Measurements from ENCODE around the gene INPP4A.

INPP4A gene

DNA sequence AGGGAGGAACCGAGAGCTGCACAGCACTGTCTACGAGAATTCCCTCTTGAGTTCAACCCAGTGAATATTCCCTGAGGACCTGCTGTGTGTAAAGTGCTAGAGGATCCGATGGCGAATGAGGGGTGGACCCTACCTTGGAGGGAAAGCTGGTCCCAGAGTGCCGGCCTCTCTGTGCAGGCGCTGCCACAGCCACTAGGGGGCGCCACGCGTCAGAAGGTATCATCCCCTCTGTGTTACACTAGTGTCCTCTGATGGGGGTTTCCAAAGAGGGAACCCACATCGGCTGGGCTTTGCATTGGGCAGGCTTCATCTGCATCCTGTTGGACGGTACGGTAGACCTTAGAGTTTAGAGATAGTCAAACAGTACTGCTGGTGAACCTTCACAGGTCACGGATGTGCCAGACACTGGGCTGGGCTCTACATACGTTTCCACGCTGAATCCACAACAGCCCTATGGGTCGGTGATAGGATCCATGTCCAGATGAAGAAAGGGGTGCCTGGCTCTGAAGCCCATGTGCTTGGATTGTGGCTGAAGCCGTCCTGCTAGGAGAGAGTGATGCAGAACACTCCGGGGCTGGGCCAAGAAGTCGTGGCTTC is 124.6 kb downstream of the INPP4A start:
- in situ Hi-C loops (cut with MboI; ENCODE audit: low sequenced_read_pairs, unreplicated experiment): no loop called here
- TF ChIP-seq, protein P1, sequence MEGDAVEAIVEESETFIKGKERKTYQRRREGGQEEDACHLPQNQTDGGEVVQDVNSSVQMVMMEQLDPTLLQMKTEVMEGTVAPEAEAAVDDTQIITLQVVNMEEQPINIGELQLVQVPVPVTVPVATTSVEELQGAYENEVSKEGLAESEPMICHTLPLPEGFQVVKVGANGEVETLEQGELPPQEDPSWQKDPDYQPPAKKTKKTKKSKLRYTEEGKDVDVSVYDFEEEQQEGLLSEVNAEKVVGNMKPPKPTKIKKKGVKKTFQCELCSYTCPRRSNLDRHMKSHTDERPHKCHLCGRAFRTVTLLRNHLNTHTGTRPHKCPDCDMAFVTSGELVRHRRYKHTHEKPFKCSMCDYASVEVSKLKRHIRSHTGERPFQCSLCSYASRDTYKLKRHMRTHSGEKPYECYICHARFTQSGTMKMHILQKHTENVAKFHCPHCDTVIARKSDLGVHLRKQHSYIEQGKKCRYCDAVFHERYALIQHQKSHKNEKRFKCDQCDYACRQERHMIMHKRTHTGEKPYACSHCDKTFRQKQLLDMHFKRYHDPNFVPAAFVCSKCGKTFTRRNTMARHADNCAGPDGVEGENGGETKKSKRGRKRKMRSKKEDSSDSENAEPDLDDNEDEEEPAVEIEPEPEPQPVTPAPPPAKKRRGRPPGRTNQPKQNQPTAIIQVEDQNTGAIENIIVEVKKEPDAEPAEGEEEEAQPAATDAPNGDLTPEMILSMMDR (IDR thresholded peaks at IDR 0.05; ENCODE audit: borderline replicate concordance, control extremely low read depth, extremely low read depth, insufficient read depth, missing control alignments): peak; percentile 59
- DNase-seq (ENCODE audit: low spot score): peak; percentile 87

DNA sequence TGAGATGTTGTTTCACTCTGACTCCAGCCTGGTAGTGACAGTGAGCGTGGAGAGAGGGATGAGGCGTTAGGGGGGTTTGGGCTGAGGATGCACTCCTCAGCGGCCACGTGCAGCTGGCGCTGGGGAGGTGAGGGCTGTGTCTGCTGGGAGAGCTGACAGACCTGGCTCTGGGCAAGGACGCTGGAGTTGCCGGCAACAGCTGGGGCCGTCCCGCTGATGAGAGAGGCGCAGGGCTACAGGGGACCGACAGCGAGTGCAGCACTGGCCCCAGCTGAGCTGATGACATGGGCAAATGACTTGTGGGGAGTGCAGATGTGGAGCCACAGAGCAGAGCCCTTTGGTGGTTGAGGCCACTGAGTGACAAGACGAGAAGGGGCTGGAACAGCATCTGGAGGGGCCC is 125.3 kb downstream of the INPP4A start:
- in situ Hi-C loops (cut with MboI; ENCODE audit: low sequenced_read_pairs, unreplicated experiment): no loop called here
- TF ChIP-seq, protein P1 (IDR thresholded peaks at IDR 0.05; ENCODE audit: borderline replicate concordance, control extremely low read depth, extremely low read depth, insufficient read depth, missing control alignments): no peak
- DNase-seq (ENCODE audit: low spot score): no peak

DNA sequence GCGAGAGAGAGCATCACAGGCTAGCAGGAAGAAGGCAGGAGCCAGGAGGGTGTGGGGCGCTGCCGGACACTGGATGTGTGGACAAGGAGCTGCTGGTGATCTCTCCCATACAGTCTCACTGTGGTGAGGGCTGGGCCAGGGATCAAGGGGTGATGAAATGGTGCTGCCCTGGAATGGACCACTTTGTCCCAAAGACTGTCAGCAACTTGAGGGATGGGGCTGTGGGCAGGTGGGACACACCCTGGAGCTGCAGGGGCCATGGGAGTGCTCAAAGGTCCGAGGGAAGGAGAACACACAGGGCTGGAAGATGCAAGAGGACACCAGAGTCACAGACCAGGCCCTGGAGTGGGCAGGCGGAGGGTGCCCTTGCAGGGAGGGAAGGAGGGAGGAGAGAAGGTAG is 125.7 kb downstream of the INPP4A start:
- in situ Hi-C loops (cut with MboI; ENCODE audit: low sequenced_read_pairs, unreplicated experiment): no loop called here
- DNase-seq (ENCODE audit: low spot score): no peak
- TF ChIP-seq, protein P1 (IDR thresholded peaks at IDR 0.05; ENCODE audit: borderline replicate concordance, control extremely low read depth, extremely low read depth, insufficient read depth, missing control alignments): no peak

DNA sequence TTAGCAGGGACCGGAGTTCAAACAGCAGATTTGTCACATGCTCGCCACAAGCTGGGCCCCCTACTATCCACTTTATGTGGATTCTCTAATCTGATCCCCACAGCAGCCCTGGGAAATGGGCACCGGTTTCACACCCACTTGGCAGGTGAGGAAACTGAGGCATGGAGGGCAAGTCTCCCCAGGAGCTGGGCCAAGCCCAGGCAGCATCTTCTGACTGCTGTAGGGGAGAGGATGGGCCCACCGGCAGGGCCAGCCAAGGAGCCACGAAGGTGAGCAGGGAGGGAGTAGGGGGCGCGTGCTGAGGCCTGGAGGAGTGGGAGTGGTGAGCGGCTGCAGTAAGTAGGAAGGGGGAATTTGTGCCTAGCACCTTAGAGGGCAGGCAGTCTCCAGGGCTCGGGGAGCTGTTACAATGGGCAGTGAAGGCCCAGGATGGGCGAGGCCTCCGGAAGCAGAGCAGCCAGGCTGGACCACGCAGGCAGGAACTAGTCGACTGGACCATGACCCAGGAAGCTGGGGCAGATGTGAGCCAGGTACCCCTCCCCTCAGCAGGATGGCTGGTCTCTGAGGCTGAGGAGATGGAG is 126.6 kb downstream of the INPP4A start:
- DNase-seq (ENCODE audit: low spot score): no peak
- TF ChIP-seq, protein P1 (IDR thresholded peaks at IDR 0.05; ENCODE audit: borderline replicate concordance, control extremely low read depth, extremely low read depth, insufficient read depth, missing control alignments): no peak
- in situ Hi-C loops (cut with MboI; ENCODE audit: low sequenced_read_pairs, unreplicated experiment): no loop called here

DNA sequence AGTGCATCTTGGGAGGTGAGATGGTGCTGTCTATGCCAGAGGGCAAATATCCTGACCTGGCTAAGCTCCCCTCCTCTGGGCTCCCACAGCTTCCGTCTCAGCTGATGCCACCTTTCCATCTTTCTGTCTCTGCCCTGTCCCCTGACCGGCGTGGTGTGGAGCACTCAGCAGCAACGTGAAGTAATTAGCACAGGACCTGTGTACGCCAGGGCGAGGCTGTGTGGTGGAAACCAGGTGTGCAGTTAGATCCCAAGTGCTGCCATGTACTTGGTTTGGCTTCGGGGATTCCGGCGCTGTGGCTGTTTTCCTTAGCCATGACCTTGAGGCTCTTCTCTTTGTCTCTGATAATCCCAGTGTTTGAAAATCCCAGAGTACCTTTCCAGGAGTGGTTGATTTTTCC is 127.1 kb downstream of the INPP4A start:
- no peak for DNase-seq (ENCODE audit: low spot score)
- in situ Hi-C loops (cut with MboI; ENCODE audit: low sequenced_read_pairs, unreplicated experiment): no loop called here
- TF ChIP-seq, protein P1 (IDR thresholded peaks at IDR 0.05; ENCODE audit: borderline replicate concordance, control extremely low read depth, extremely low read depth, insufficient read depth, missing control alignments): no peak

DNA sequence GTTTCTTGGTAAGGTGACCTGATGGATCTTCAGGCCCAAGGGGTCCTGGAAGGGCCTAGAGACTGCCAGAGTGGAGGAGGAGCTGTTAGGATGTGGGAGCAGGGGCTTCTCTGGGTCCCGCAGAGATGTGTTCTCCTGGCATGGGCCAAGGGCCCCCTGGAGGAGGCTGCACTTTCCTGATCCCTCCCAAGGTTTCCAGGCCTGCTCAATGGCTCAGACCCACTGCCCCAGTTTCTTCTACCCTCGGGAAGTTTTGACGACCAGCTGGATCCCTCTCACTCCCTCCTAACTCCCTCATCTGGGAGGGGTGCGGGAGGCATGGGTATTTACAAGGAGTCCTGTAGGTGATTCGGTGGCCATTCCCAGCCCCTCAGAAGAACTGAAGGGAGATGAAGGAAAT is 127.6 kb downstream of the INPP4A start:
- in situ Hi-C loops (cut with MboI; ENCODE audit: low sequenced_read_pairs, unreplicated experiment): no loop called here
- DNase-seq (ENCODE audit: low spot score): no peak
- TF ChIP-seq, protein P1 (IDR thresholded peaks at IDR 0.05; ENCODE audit: borderline replicate concordance, control extremely low read depth, extremely low read depth, insufficient read depth, missing control alignments): no peak
